HEK293 (cell line): ENCODE data around the gene GET3.

ENCODE experiments used
- CTCF ChIA-PET: fragments of 350-600 bp; formaldehyde crosslinking; extraction: SDS; loops from one replicate; lab custom pipeline; 2021; ENCODE audit warnings: antibody characterized with exemption; lab: Yijun Ruan, JAX
- POLR2A ChIA-PET: fragments of 300-600 bp; formaldehyde crosslinking; extraction: SDS; loops from one replicate; lab custom pipeline; 2020; ENCODE audit warnings: antibody characterized with exemption, inconsistent platforms; lab: Yijun Ruan, JAX
- H3K27ac ChIP-seq: fragments of 200-500 bp; sonication (Bioruptor generic); 2 replicates; pipeline ENCODE4 v1.5.1; 2014; ENCODE audit warnings: low read depth, low read length, control low read depth, inconsistent platforms; ENCODE audit errors: extremely low read depth
- H3K36me3 ChIP-seq, 2 experiments: fragments of 200-500 bp in 1 of 2; sonication (Bioruptor generic) in 1 of 2; 1 replicate in 1 of 2; 2 replicates in 1 of 2; pipeline ENCODE4 v1.5.1; 2014 to 2017; ENCODE audit warnings: inconsistent platforms in 2 of 2, low read length in 2 of 2; ENCODE audit not compliant: control insufficient read depth in 2 of 2, insufficient read depth in 1 of 2
- H3K4me1 ChIP-seq: fragments of 200-500 bp; sonication (Bioruptor generic); 2 replicates; pipeline ENCODE4 v1.5.1; 2014; ENCODE audit warnings: mild to moderate bottlenecking, low read length, inconsistent platforms; ENCODE audit not compliant: control insufficient read depth, insufficient read depth
- H3K4me3 ChIP-seq: 2 replicates; pipeline ENCODE4 v1.5.1; 2011; ENCODE audit warnings: low read depth, mild to moderate bottlenecking, control low read depth, low read length, moderate library complexity
- H3K9me3 ChIP-seq: fragments of 200-500 bp; sonication (Bioruptor generic); 2 replicates; pipeline ENCODE4 v1.5.1; 2014; ENCODE audit warnings: low read depth, low read length, inconsistent platforms; ENCODE audit not compliant: control insufficient read depth, insufficient read depth
- KLF16 ChIP-seq: fragments of 450-650 bp; formaldehyde crosslinking; IDR thresholded peaks from 2 replicates; pipeline ENCODE4 v1.5.1; 2017; ENCODE audit warnings: missing biosample characterization, missing genetic modification characterization
- KLF9 ChIP-seq: fragments of 450-650 bp; formaldehyde crosslinking; IDR thresholded peaks from 2 replicates; pipeline ENCODE4 v1.5.1; 2016; ENCODE audit warnings: missing biosample characterization, missing genetic modification characterization, low read depth
- REPIN1 ChIP-seq: fragments of 450-650 bp; formaldehyde crosslinking; IDR thresholded peaks from 2 replicates; pipeline ENCODE4 v1.5.1; 2017; ENCODE audit warnings: missing biosample characterization, missing genetic modification characterization, low read depth
- SP2 ChIP-seq: fragments of 450-650 bp; formaldehyde crosslinking; IDR thresholded peaks from 2 replicates; pipeline ENCODE4 v1.5.1; 2016; ENCODE audit warnings: missing biosample characterization, missing genetic modification characterization
- SP3 ChIP-seq: fragments of 450-650 bp; formaldehyde crosslinking; IDR thresholded peaks from 2 replicates; pipeline ENCODE4 v1.5.1; 2016; ENCODE audit warnings: missing biosample characterization, missing genetic modification characterization
- YY1 ChIP-seq: fragments of 450-650 bp; formaldehyde crosslinking; IDR thresholded peaks from 2 replicates; pipeline ENCODE4 v1.5.1; 2018; ENCODE audit warnings: missing biosample characterization, missing genetic modification characterization
- ZBTB1 ChIP-seq: fragments of 450-650 bp; formaldehyde crosslinking; IDR thresholded peaks from 2 replicates; pipeline ENCODE4 v1.5.1; 2016; ENCODE audit warnings: missing biosample characterization, missing genetic modification characterization
- ZBTB11 ChIP-seq: fragments of 450-650 bp; formaldehyde crosslinking; conservative IDR thresholded peaks from 2 replicates; pipeline ENCODE4 v1.5.1; 2016; ENCODE audit warnings: low read depth, missing biosample characterization, missing genetic modification characterization
- ZBTB8A ChIP-seq: fragments of 450-650 bp; formaldehyde crosslinking; IDR thresholded peaks from 2 replicates; pipeline ENCODE4 v1.5.1; 2016; ENCODE audit warnings: missing biosample characterization, missing genetic modification characterization
- ZEB2 ChIP-seq: fragments of 450-650 bp; formaldehyde crosslinking; IDR thresholded peaks from 2 replicates; pipeline ENCODE4 v1.5.1; 2016; ENCODE audit warnings: missing biosample characterization, missing genetic modification characterization
- ZIC2 ChIP-seq: fragments of 450-650 bp; formaldehyde crosslinking; IDR thresholded peaks from 2 replicates; pipeline ENCODE4 v1.5.1; 2016; ENCODE audit warnings: missing biosample characterization, missing genetic modification characterization
- ZNF10 ChIP-seq: fragments of 450-650 bp; formaldehyde crosslinking; IDR thresholded peaks from 2 replicates; pipeline ENCODE4 v1.5.1; 2017; ENCODE audit warnings: missing biosample characterization, missing genetic modification characterization
- ZNF394 ChIP-seq: fragments of 450-650 bp; formaldehyde crosslinking; IDR thresholded peaks from 2 replicates; pipeline ENCODE4 v1.5.1; 2016; ENCODE audit warnings: missing biosample characterization, missing genetic modification characterization, mild to moderate bottlenecking, moderate library complexity, borderline replicate concordance
- ZNF660 ChIP-seq: fragments of 450-650 bp; IDR thresholded peaks from 2 replicates; pipeline ENCODE4 v1.5.1; 2018; ENCODE audit warnings: missing biosample characterization, mild to moderate bottlenecking, missing genetic modification characterization
- ZNF785 ChIP-seq: fragments of 450-650 bp; formaldehyde crosslinking; IDR thresholded peaks from 2 replicates; pipeline ENCODE4 v1.5.1; 2016; ENCODE audit warnings: missing biosample characterization, missing genetic modification characterization
- TF ChIP-seq, protein P1 (sequence below): fragments of 450-650 bp; formaldehyde crosslinking; IDR thresholded peaks from 2 replicates; pipeline ENCODE4 v1.5.1; 2016; ENCODE audit warnings: missing biosample characterization, missing genetic modification characterization
- TF ChIP-seq, protein P2 (sequence below): fragments of 450-650 bp; formaldehyde crosslinking; IDR thresholded peaks from 2 replicates; pipeline ENCODE4 v1.5.1; 2016; ENCODE audit warnings: missing biosample characterization, missing genetic modification characterization
- TF ChIP-seq, protein P3 (sequence below): fragments of 450-650 bp; formaldehyde crosslinking; IDR thresholded peaks from 2 replicates; pipeline ENCODE4 v1.5.1; 2017; ENCODE audit warnings: missing biosample characterization, missing genetic modification characterization
- TF ChIP-seq, protein P4 (sequence below): fragments of 450-650 bp; formaldehyde crosslinking; IDR thresholded peaks from 2 replicates; pipeline ENCODE4 v1.5.1; 2016; ENCODE audit warnings: missing biosample characterization, missing genetic modification characterization
- TF ChIP-seq, protein P5 (sequence below): fragments of 450-650 bp; formaldehyde crosslinking; IDR thresholded peaks from 2 replicates; pipeline ENCODE4 v1.5.1; 2016; ENCODE audit warnings: missing biosample characterization, missing genetic modification characterization
- TF ChIP-seq, protein P6 (sequence below): fragments of 450-650 bp; formaldehyde crosslinking; optimal IDR thresholded peaks from 2 replicates; pipeline ENCODE3; 2016; ENCODE audit warnings: missing biosample characterization, mild to moderate bottlenecking, missing genetic modification characterization

Gene GET3

DNA sequence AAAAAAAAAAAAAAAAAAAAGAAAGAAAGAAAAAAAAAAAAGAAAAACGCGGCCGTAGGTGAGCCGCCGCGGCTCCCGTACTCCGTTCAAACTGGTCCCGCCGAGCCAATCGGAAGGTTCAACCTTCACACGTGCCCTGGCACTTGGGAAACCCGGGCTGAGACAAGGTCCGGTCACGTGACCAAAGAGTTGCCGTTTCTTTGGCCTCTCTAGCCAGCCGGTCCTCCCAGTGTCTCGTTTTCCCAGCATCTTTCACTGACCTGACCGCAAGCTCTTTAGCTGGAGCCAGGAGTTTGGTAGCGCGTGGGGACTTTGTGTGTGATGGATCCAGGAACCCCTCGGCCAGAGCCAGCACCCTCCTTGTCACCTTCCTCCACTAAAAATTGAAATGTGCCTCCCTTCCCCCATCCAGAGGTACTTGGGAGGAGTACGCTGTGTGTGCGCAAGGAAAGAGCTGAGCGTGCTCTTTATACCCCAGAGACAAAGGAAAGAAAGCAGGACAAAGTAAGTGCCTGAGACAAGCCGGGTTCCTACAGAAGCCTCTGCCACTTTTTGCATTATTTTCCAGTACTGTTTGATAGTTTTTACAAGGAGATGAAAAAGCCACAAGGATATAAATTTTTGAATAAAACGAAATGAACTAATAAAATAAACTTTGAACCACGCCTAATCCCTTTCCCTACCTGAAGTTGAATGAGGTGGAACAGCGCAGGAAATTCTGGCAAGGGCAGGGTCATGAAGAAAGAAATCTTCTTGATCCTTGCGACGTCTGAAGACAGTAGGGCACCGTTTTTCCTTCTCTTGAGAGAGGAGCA lies 14.5 kb upstream of the GET3 start:
- no peaks in the 10 kb centered on the region for H3K4me1 ChIP-seq
- ChIA-PET POLR2A (interaction anchor here (0.6 to 5.1 kb wide), 14 partner anchors 9 to 168 kb away, joined by 3 to 89 read pairs (median 4); partner anchors contain the start of genes DHPS, FBXW9, GCDH and GET3), CTCF (interaction anchor here (0.6 to 3.3 kb wide), 10 partner anchors 11 to 328 kb away, joined by 3 to 19 read pairs (median 3); partner anchors contain the start of genes GET3 and TRIR)
- H3K27ac ChIP-seq, result peak overlapping the region; percentile 97
- peaks cover 14 to 29% of the 10 kb centered on the region in 2 experiments; a peak in 2 of 3 replicates for H3K36me3 ChIP-seq
- H3K9me3 ChIP-seq, result no peaks in the 10 kb centered on the region
- H3K4me3 ChIP-seq, result peak overlapping the region; percentile 79
- TF ChIP-seq ZNF10 (tag by site-specific recombination), result no peak
- TF ChIP-seq SP2 (tag by site-specific recombination), result peak; percentile 77
- 0 out of 2 replicates have a peak, but pooled peaks have one; percentile 40 for TF ChIP-seq REPIN1 (tag by site-specific recombination)
- TF ChIP-seq ZBTB8A (tag by site-specific recombination), result peak; percentile 72
- TF ChIP-seq, protein P1, sequence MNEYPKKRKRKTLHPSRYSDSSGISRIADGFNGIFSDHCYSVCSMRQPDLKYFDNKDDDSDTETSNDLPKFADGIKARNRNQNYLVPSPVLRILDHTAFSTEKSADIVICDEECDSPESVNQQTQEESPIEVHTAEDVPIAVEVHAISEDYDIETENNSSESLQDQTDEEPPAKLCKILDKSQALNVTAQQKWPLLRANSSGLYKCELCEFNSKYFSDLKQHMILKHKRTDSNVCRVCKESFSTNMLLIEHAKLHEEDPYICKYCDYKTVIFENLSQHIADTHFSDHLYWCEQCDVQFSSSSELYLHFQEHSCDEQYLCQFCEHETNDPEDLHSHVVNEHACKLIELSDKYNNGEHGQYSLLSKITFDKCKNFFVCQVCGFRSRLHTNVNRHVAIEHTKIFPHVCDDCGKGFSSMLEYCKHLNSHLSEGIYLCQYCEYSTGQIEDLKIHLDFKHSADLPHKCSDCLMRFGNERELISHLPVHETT (tag by site-specific recombination), result peak; percentile 94
- TF ChIP-seq ZNF394 (tag by site-specific recombination), result peak; percentile 62; the same call in 1 of the 2 replicates
- TF ChIP-seq ZNF660 (tag by site-specific recombination), result 0 out of 2 replicates have a peak, but pooled peaks have one; percentile 17
- TF ChIP-seq KLF16 (tag by site-specific recombination), result peak; percentile 65
- TF ChIP-seq, protein P2, sequence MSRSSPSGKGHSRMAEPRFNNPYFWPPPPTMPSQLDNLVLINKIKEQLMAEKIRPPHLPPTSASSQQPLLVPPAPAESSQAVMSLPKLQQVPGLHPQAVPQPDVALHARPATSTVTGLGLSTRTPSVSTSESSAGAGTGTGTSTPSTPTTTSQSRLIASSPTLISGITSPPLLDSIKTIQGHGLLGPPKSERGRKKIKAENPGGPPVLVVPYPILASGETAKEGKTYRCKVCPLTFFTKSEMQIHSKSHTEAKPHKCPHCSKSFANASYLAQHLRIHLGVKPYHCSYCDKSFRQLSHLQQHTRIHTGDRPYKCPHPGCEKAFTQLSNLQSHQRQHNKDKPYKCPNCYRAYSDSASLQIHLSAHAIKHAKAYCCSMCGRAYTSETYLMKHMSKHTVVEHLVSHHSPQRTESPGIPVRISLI (tag by site-specific recombination), result peak; percentile 98
- no peak for TF ChIP-seq YY1 (tag by site-specific recombination)
- peak; percentile 58 for TF ChIP-seq SP3 (tag by site-specific recombination)
- TF ChIP-seq ZBTB11 (tag by site-specific recombination), result peak; percentile 83
- 0 out of 2 replicates have a peak, but pooled peaks have one; percentile 38 for TF ChIP-seq ZBTB1 (tag by site-specific recombination)
- 0 out of 2 replicates have a peak, but pooled peaks have one; percentile 17 for TF ChIP-seq KLF9 (tag by site-specific recombination)
- TF ChIP-seq ZEB2 (tag by site-specific recombination), result peak; percentile 73
- peak; percentile 21; the same call in 1 of the 2 replicates for TF ChIP-seq ZIC2
- TF ChIP-seq, protein P3, sequence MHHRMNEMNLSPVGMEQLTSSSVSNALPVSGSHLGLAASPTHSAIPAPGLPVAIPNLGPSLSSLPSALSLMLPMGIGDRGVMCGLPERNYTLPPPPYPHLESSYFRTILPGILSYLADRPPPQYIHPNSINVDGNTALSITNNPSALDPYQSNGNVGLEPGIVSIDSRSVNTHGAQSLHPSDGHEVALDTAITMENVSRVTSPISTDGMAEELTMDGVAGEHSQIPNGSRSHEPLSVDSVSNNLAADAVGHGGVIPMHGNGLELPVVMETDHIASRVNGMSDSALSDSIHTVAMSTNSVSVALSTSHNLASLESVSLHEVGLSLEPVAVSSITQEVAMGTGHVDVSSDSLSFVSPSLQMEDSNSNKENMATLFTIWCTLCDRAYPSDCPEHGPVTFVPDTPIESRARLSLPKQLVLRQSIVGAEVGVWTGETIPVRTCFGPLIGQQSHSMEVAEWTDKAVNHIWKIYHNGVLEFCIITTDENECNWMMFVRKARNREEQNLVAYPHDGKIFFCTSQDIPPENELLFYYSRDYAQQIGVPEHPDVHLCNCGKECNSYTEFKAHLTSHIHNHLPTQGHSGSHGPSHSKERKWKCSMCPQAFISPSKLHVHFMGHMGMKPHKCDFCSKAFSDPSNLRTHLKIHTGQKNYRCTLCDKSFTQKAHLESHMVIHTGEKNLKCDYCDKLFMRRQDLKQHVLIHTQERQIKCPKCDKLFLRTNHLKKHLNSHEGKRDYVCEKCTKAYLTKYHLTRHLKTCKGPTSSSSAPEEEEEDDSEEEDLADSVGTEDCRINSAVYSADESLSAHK (tag by site-specific recombination), result peak; percentile 47
- TF ChIP-seq, protein P4, sequence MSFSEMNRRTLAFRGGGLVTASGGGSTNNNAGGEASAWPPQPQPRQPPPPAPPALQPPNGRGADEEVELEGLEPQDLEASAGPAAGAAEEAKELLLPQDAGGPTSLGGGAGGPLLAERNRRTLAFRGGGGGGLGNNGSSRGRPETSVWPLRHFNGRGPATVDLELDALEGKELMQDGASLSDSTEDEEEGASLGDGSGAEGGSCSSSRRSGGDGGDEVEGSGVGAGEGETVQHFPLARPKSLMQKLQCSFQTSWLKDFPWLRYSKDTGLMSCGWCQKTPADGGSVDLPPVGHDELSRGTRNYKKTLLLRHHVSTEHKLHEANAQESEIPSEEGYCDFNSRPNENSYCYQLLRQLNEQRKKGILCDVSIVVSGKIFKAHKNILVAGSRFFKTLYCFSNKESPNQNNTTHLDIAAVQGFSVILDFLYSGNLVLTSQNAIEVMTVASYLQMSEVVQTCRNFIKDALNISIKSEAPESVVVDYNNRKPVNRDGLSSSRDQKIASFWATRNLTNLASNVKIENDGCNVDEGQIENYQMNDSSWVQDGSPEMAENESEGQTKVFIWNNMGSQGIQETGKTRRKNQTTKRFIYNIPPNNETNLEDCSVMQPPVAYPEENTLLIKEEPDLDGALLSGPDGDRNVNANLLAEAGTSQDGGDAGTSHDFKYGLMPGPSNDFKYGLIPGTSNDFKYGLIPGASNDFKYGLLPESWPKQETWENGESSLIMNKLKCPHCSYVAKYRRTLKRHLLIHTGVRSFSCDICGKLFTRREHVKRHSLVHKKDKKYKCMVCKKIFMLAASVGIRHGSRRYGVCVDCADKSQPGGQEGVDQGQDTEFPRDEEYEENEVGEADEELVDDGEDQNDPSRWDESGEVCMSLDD (tag by site-specific recombination), result no peak
- TF ChIP-seq, protein P5, sequence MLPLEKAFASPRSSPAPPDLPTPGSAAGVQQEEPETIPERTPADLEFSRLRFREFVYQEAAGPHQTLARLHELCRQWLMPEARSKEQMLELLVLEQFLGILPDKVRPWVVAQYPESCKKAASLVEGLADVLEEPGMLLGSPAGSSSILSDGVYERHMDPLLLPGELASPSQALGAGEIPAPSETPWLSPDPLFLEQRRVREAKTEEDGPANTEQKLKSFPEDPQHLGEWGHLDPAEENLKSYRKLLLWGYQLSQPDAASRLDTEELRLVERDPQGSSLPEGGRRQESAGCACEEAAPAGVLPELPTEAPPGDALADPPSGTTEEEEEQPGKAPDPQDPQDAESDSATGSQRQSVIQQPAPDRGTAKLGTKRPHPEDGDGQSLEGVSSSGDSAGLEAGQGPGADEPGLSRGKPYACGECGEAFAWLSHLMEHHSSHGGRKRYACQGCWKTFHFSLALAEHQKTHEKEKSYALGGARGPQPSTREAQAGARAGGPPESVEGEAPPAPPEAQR (tag by site-specific recombination), result 0 out of 2 replicates have a peak, but pooled peaks have one; percentile 27
- TF ChIP-seq, protein P6, sequence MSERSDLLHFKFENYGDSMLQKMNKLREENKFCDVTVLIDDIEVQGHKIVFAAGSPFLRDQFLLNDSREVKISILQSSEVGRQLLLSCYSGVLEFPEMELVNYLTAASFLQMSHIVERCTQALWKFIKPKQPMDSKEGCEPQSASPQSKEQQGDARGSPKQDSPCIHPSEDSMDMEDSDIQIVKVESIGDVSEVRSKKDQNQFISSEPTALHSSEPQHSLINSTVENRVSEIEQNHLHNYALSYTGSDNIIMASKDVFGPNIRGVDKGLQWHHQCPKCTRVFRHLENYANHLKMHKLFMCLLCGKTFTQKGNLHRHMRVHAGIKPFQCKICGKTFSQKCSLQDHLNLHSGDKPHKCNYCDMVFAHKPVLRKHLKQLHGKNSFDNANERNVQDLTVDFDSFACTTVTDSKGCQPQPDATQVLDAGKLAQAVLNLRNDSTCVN, result peak; percentile 56
- TF ChIP-seq ZNF785 (tag by site-specific recombination), result 0 out of 2 replicates have a peak, but pooled peaks have one; percentile 66
